HG03575 (cell line): ENCODE data around the gene ARFGAP2.
"Not testable (repeated sequence)": the region's sequence is repeated elsewhere in the genome, so short reads cannot be mapped to it uniquely, and the experiment has no call there.

Experiments used
- ATAC-seq: cut with Tn5 transposase; IDR thresholded peaks from one replicate; pipeline ENCODE4 v1.9.1; 2021; ENCODE audit not compliant: unreplicated experiment, insufficient number of reproducible peaks, low FRiP score; ENCODE audit errors: extremely low read depth

ARFGAP2 gene

DNA sequence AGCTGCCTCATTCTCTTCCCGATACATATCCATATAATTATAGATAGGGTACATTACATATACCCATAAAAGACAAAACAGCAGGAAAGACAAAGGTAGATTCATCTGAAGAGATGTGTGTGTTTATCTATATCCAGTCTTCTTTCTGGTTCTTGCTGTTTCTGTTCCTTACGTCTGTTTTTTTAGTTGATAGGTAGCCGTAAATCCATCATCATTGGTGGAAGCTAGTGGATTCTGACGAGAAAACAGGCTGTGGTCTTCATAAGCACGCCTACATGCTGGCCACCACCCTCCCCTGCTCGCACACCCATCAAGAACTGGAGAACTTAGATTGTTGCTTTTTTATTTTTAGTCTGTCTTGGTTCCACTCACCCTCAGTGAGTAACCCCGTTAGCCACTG, 51.6 kb downstream of the ARFGAP2 start:
- no peak for ATAC-seq

GRCh38 chr11:47124675-47125074, 52.0 kb downstream of the ARFGAP2 start:
- ATAC-seq: no peak

GRCh38 chr11:47123094-47123493, 53.6 kb downstream of the ARFGAP2 start:
- ATAC-seq: no peak

GRCh38 chr11:47121731-47122130, 54.9 kb downstream of the ARFGAP2 start:
- no peak for ATAC-seq

GRCh38 chr11:47121056-47121455, 55.6 kb downstream of the ARFGAP2 start:
- no peak for ATAC-seq

- ATAC-seq: not testable (repeated sequence)
These were observed 57.6 kb downstream of the ARFGAP2 start for GRCh38 chr11:47118958-47119688.
